H1 (cell line): ENCODE results near the gene OBSCN. TPM values are rescaled to one million over a fixed set of nuclear protein-coding genes. Genes with fewer than 3 reads are reported as not detected.

ENCODE experiments used
- CTCF ChIA-PET: fragments of 300-600 bp; sonication (Branson Sonifier 250); formaldehyde crosslinking; loops from one replicate; lab custom pipeline; 2021; ENCODE audit not compliant: partially characterized antibody; lab: Charles Lee
- POLR2A ChIA-PET: fragments of 300-600 bp; sonication (Branson Sonifier 250); formaldehyde crosslinking; loops from one replicate; lab custom pipeline; 2021; ENCODE audit warnings: inconsistent platforms; ENCODE audit not compliant: partially characterized antibody; lab: Charles Lee
- DNase-seq, 2 experiments: peaks; one replicate each; pipeline versions ENCODE4 v3.0.0 to v3.0.0-alpha.2; 2010 to 2022; ENCODE audit warnings: low spot score in 2 of 2, low read depth in 1 of 2, mixed read lengths in 1 of 2
- FAIRE-seq: peaks from 2 replicates; lab custom pipeline; 2011; peaks lifted over from hg19 to GRCh38; lab: Jason Lieb, UNC
- H2AFZ ChIP-seq: 2 replicates; pipeline ENCODE4 v1.8.1; 2012; ENCODE audit warnings: low read length, inconsistent platforms
- H2AK5ac ChIP-seq: 2 replicates; pipeline ENCODE4 v1.6.1; 2013; ENCODE audit warnings: low read depth, low read length
- H2BK120ac ChIP-seq: replicated peaks from 2 replicates; pipeline ENCODE3; 2013; ENCODE audit warnings: low read depth, low read length, inconsistent platforms
- H2BK12ac ChIP-seq: 2 replicates; pipeline ENCODE4 v1.6.1; 2013; ENCODE audit warnings: low read depth, low read length
- H2BK15ac ChIP-seq: 2 replicates; pipeline ENCODE4 v1.6.1; 2013; ENCODE audit warnings: low read length
- H2BK20ac ChIP-seq: 2 replicates; pipeline ENCODE4 v1.6.1; 2013; ENCODE audit warnings: low read length
- H2BK5ac ChIP-seq: 2 replicates; pipeline ENCODE4 v1.6.1; 2013; ENCODE audit warnings: low read depth, low read length
- H3K14ac ChIP-seq: 2 replicates; pipeline ENCODE4 v1.6.1; 2013; ENCODE audit warnings: inconsistent platforms; ENCODE audit not compliant: insufficient read length
- H3K18ac ChIP-seq: 2 replicates; pipeline ENCODE4 v1.6.1; 2013; ENCODE audit warnings: low read length; ENCODE audit errors: extremely low read depth
- H3K23ac ChIP-seq: 2 replicates; pipeline ENCODE4 v1.6.1; 2013; ENCODE audit warnings: inconsistent platforms; ENCODE audit not compliant: insufficient read length
- H3K23me2 ChIP-seq: 2 replicates; pipeline ENCODE4 v1.6.1; 2013; ENCODE audit warnings: low read depth, low read length
- H3K27ac ChIP-seq: 2 replicates; pipeline ENCODE4 v1.6.1; 2011; ENCODE audit warnings: low read depth, low read length, inconsistent platforms
- H3K27me3 ChIP-seq, 4 experiments: replicated peaks in 1 of 4; 1 replicate in 1 of 4; 2 replicates in 3 of 4; pipeline versions ENCODE4 v1.6.1 to v1.8.1; 2011 to 2013; ENCODE audit warnings: low read length in 3 of 4, mild to moderate bottlenecking in 3 of 4, inconsistent platforms in 2 of 4, mixed read lengths in 2 of 4, moderate library complexity in 1 of 4; ENCODE audit not compliant: control insufficient read depth in 3 of 4, insufficient read depth in 3 of 4; ENCODE audit errors: extremely low read depth in 1 of 4
- H3K36me3 ChIP-seq, 4 experiments: 2 replicates each; pipeline versions ENCODE4 v1.6.1 to v1.8.1; 2011 to 2013; ENCODE audit warnings: mild to moderate bottlenecking in 4 of 4, low read length in 3 of 4, moderate library complexity in 2 of 4, control low read depth in 1 of 4, inconsistent platforms in 1 of 4; ENCODE audit not compliant: insufficient read depth in 4 of 4, control insufficient read depth in 2 of 4
- H3K4ac ChIP-seq: replicated peaks from 2 replicates; pipeline ENCODE3; 2013; ENCODE audit warnings: low read length, low read depth, mixed read lengths, inconsistent platforms; ENCODE audit not compliant: insufficient read length
- H3K4me1 ChIP-seq, 4 experiments: replicated peaks in 1 of 4; 1 replicate in 1 of 4; 2 replicates in 3 of 4; pipeline versions ENCODE4 v1.6.1 to v1.8.1; 2011 to 2013; ENCODE audit warnings: low read length in 3 of 4, inconsistent platforms in 2 of 4, mixed read lengths in 1 of 4; ENCODE audit not compliant: insufficient read depth in 4 of 4, control insufficient read depth in 3 of 4
- H3K4me2 ChIP-seq, 2 experiments: 2 replicates each; pipeline versions ENCODE4 v1.6.1 to v1.8.1; 2011 to 2013; ENCODE audit warnings: low read depth in 2 of 2, low read length in 2 of 2, control low read depth in 1 of 2, inconsistent platforms in 1 of 2, mild to moderate bottlenecking in 1 of 2; ENCODE audit not compliant: insufficient read depth in 1 of 2
- H3K4me3 ChIP-seq, 4 experiments: fragments of 200-600, 300-600 bp in 1 of 4; sonication (generic), shearing (Covaris generic), sonication (Bioruptor Twin) in 1 of 4; 2 replicates each; pipeline versions ENCODE4 v1.5.1 to v1.8.1; 2011 to 2016; ENCODE audit warnings: low read length in 4 of 4, low read depth in 3 of 4, control low read depth in 2 of 4, inconsistent platforms in 2 of 4, mild to moderate bottlenecking in 2 of 4, mixed read lengths in 1 of 4, moderate library complexity in 1 of 4; ENCODE audit not compliant: insufficient read depth in 2 of 4; ENCODE audit errors: extremely low read depth in 1 of 4
- H3K56ac ChIP-seq: replicated peaks from 2 replicates; pipeline ENCODE3; 2013; ENCODE audit warnings: low read depth, mild to moderate bottlenecking, mixed read lengths, low read length, inconsistent platforms; ENCODE audit not compliant: insufficient read length
- H3K79me1 ChIP-seq: 2 replicates; pipeline ENCODE4 v1.6.1; 2013; ENCODE audit warnings: low read depth, low read length, control low read depth
- H3K79me2 ChIP-seq, 2 experiments: 2 replicates each; pipeline versions ENCODE4 v1.6.1 to v1.8.1; 2012 to 2013; ENCODE audit warnings: low read length in 2 of 2, mild to moderate bottlenecking in 2 of 2, inconsistent platforms in 1 of 2; ENCODE audit not compliant: insufficient read depth in 2 of 2, control insufficient read depth in 1 of 2
- H3K9ac ChIP-seq, 4 experiments: replicated peaks in 1 of 4; 1 replicate in 1 of 4; 2 replicates in 3 of 4; pipeline versions ENCODE4 v1.6.1 to v1.8.1; 2011 to 2013; ENCODE audit warnings: low read depth in 3 of 4, low read length in 3 of 4, control low read depth in 2 of 4, mild to moderate bottlenecking in 2 of 4, moderate library complexity in 2 of 4, inconsistent platforms in 1 of 4; ENCODE audit errors: extremely low read depth in 1 of 4
- H3K9me3 ChIP-seq, 2 experiments: 2 replicates each; pipeline versions ENCODE4 v1.6.1 to v1.8.1; 2012 to 2013; ENCODE audit warnings: mild to moderate bottlenecking in 2 of 2, moderate library complexity in 2 of 2, control low read depth in 1 of 2, inconsistent platforms in 1 of 2, low read depth in 1 of 2, low read length in 1 of 2, mixed read lengths in 1 of 2; ENCODE audit not compliant: insufficient read depth in 2 of 2
- H4K20me1 ChIP-seq, 2 experiments: replicated peaks in 1 of 2; 2 replicates each; pipeline versions ENCODE3 to v1.8.1; 2011 to 2013; ENCODE audit warnings: inconsistent platforms in 2 of 2, low read length in 2 of 2, mild to moderate bottlenecking in 1 of 2; ENCODE audit not compliant: insufficient read depth in 2 of 2, control insufficient read depth in 1 of 2
- H4K5ac ChIP-seq: 2 replicates; pipeline ENCODE4 v1.6.1; 2013; ENCODE audit warnings: low read length, low read depth, mixed read lengths, inconsistent platforms; ENCODE audit not compliant: insufficient read length
- H4K8ac ChIP-seq: 2 replicates; pipeline ENCODE4 v1.8.0; 2013; ENCODE audit warnings: mild to moderate bottlenecking, moderate library complexity, low read length, inconsistent platforms; ENCODE audit not compliant: insufficient read depth; ENCODE audit errors: extremely low read depth
- H4K91ac ChIP-seq: replicated peaks from 2 replicates; pipeline ENCODE3; 2013; ENCODE audit warnings: low read length, mixed read lengths, inconsistent platforms; ENCODE audit not compliant: insufficient read length
- EP300 ChIP-seq, 2 experiments: IDR thresholded peaks; 1 replicate in 1 of 2; 2 replicates in 1 of 2; pipeline ENCODE4 v1.6.1; 2011 to 2012; ENCODE audit warnings: low read depth in 2 of 2, low read length in 2 of 2, mild to moderate bottlenecking in 2 of 2, borderline replicate concordance in 1 of 2, inconsistent platforms in 1 of 2, moderate library complexity in 1 of 2
- EZH2 ChIP-seq: fragments of 200-600 bp; sonication (generic); IDR thresholded peaks from 2 replicates; pipeline ENCODE4 v1.7.1; 2012; ENCODE audit warnings: low read depth, mild to moderate bottlenecking, moderate library complexity, low read length, inconsistent platforms; ENCODE audit not compliant: severe bottlenecking
- FOSL1 ChIP-seq: IDR thresholded peaks from 2 replicates; pipeline ENCODE4 v1.6.1; 2011; ENCODE audit warnings: mild to moderate bottlenecking, low read depth, low read length, moderate library complexity; ENCODE audit not compliant: insufficient read depth
- JUN ChIP-seq: IDR thresholded peaks from 2 replicates; pipeline ENCODE4 v1.6.1; 2011; ENCODE audit warnings: low read depth, mild to moderate bottlenecking, improper control_type of control experiment, low read length
- PHF8 ChIP-seq: fragments of 200-600 bp; sonication (generic); conservative IDR thresholded peaks from 2 replicates; pipeline ENCODE4 v1.7.1; 2012; ENCODE audit warnings: low read depth, mild to moderate bottlenecking, inconsistent platforms, low read length, moderate library complexity
- RXRA ChIP-seq: IDR thresholded peaks from 2 replicates; pipeline ENCODE4 v1.6.1; 2011; ENCODE audit warnings: low read depth, mild to moderate bottlenecking, low read length, moderate library complexity; ENCODE audit not compliant: insufficient read depth
- YY1 ChIP-seq: IDR thresholded peaks from 2 replicates; pipeline ENCODE4 v1.6.1; 2011; ENCODE audit warnings: low read depth, mild to moderate bottlenecking, low read length
- WGBS, 2 experiments: shearing (Covaris generic) in 1 of 2; methylation state at CpG; one replicate each; pipeline versions ENCODE4 v1.1.6 to v1.1.7; 2013 to 2015; ENCODE audit warnings: low lambda C conversion rate in 2 of 2, mixed read lengths in 2 of 2, inconsistent platforms in 1 of 2, low coverage in 1 of 2, missing lambda C conversion rate in 1 of 2; ENCODE audit not compliant: insufficient replicate concordance in 2 of 2, insufficient coverage in 1 of 2, insufficient read length in 1 of 2; ENCODE audit errors: extremely low coverage in 1 of 2, missing lambda C conversion rate in 1 of 2; 5-methylcytosine and 5-hydroxymethylcytosine counted together
- polyA plus RNA-seq, 7 experiments: library from polyadenylated mRNA; depleted of rRNA in 3 of 7; stranded (reverse) in 5 of 7; unstranded in 2 of 7; fragments of >200 nt in 5 of 7; fragments of 200-250 nt in 2 of 7; gene quantifications; 1 replicate in 5 of 7; 2 replicates in 1 of 7; 4 replicates in 1 of 7; pipeline versions ENCODE4 v1.2.1 to v1.2.3, GENCODE V29; 2011 to 2013; ENCODE audit warnings: missing spikeins in 2 of 7, mixed read lengths in 2 of 7
- total RNA-seq: library from RNA; stranded (reverse); fragmentation: NEBNext Ultra II Directional; extraction: Animal tissue kit (Norgen Biotek cat#: 25700); gene quantifications from 2 replicates; pipeline ENCODE4 v1.2.1, GENCODE V29; 2021
- TF ChIP-seq, protein P1 (sequence below), 3 experiments: IDR thresholded peaks; 1 replicate in 2 of 3; 2 replicates in 1 of 3; pipeline versions ENCODE4 v1.5.1 to v1.6.1; 2011; ENCODE audit warnings: low read length in 3 of 3, mild to moderate bottlenecking in 3 of 3, inconsistent platforms in 2 of 3, low read depth in 1 of 3, moderate library complexity in 1 of 3; ENCODE audit not compliant: insufficient read depth in 1 of 3; ENCODE audit errors: control extremely low read depth in 1 of 3

Gene OBSCN
- total and polyA plus RNA-seq, 2 of the 8 experiments (the other 6 are each of a cell fraction or from before 2014, with no cell fraction given) = 7.5 to 28.4 TPM

DNA sequence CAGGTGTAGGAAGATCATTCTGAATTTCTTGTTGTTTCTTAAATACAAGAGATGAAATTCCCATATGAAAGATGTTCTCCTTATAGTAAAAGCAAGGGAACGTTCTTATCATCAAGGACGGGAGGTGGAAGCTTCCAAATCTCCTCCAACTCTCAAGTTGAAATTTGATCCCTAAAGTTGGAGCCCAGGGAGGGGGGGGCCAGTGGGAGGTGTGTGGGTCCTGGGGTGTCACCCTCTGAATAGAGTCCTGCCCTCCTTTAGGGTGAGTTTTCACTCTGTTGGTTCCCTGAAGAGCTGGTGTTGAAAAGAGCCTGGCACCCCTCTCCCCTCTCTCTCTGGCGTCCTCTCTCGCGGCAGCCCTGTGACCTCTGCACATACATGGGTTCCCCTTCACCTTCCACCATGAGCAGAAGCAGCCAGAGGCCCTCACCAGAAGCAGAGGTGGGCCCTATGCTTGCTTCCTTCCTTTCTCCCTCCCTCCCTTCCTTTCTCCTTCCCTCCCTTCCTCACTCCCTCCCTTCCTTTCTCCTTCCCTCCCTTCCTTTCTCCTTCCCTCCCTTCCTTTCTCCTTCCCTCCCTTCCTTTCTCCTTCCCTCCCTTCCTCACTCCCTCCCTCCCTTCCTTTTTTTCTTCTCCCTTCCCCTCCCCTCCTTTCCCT lies 218.8 kb downstream of the OBSCN start:
- no peak overlapping the region for H3K27ac ChIP-seq
- no peak overlapping the region for H4K91ac ChIP-seq
- POLR2A ChIA-PET = interaction anchor here (5.6 kb wide), 1 partner anchor 32 kb away, joined by 37 read pairs; a partner anchor contains a TSS
- no peak overlapping the region for H3K18ac ChIP-seq
- no peaks in the 10 kb centered on the region for H4K20me1 ChIP-seq
- no peak overlapping the region for H4K8ac ChIP-seq
- H2AFZ ChIP-seq = no peak overlapping the region
- H2AK5ac ChIP-seq = no peak overlapping the region
- H3K4ac ChIP-seq = no peak overlapping the region
- H3K36me3 ChIP-seq = no peaks in the 10 kb centered on the region
- WGBS, 2 experiments = 76% methylated on average over 2 of the region's 5 CpGs; no CpG with 5 or more reads in 1 of the 2 experiments
- no peak overlapping the region for H2BK5ac ChIP-seq
- CTCF ChIA-PET = interaction anchor here (0.6 kb wide), 2 partner anchors 34 to 1774 kb away, joined by 3 to 4 read pairs; no protein-coding TSS in a partner anchor
- no peak overlapping the region for H3K4me3 ChIP-seq
- no peak overlapping the region for H2BK120ac ChIP-seq
- H3K79me1 ChIP-seq = no peaks in the 10 kb centered on the region
- peaks cover 0 to 6% (median 2%) of the 10 kb centered on the region in 4 experiments; a peak in 3 of 7 replicates for H3K4me1 ChIP-seq
- H3K9me3 ChIP-seq = peaks cover 0 to 12% of the 10 kb centered on the region in 2 experiments; a peak in 1 of 4 replicates
- H2BK20ac ChIP-seq = no peak overlapping the region
- no peaks in the 10 kb centered on the region for H3K79me2 ChIP-seq
- no peak for FAIRE-seq
- H4K5ac ChIP-seq = no peak overlapping the region
- H3K27me3 ChIP-seq = peaks cover 1 to 42% (median 19%) of the 10 kb centered on the region in 4 experiments; a peak in 6 of 7 replicates
- H3K23me2 ChIP-seq = no peaks in the 10 kb centered on the region
- no peak overlapping the region for H3K14ac ChIP-seq
- H2BK12ac ChIP-seq = no peak overlapping the region
- H3K56ac ChIP-seq = no peak overlapping the region
- H3K4me2 ChIP-seq = no peak overlapping the region
- H2BK15ac ChIP-seq = no peak overlapping the region
- H3K9ac ChIP-seq = no peak overlapping the region
- no peak overlapping the region for H3K23ac ChIP-seq
- no peak for DNase-seq
- TF ChIP-seq PHF8 (no peak), EP300 (IDR thresholded peaks at IDR 0.05; ENCODE audit: borderline replicate concordance in 1 of 2, low read depth in 2 of 2, low read length in 2 of 2) (no peak), YY1 (no peak), RXRA (no peak), JUN (no peak), EZH2 (no peak), FOSL1 (no peak)
- TF ChIP-seq, protein P1, sequence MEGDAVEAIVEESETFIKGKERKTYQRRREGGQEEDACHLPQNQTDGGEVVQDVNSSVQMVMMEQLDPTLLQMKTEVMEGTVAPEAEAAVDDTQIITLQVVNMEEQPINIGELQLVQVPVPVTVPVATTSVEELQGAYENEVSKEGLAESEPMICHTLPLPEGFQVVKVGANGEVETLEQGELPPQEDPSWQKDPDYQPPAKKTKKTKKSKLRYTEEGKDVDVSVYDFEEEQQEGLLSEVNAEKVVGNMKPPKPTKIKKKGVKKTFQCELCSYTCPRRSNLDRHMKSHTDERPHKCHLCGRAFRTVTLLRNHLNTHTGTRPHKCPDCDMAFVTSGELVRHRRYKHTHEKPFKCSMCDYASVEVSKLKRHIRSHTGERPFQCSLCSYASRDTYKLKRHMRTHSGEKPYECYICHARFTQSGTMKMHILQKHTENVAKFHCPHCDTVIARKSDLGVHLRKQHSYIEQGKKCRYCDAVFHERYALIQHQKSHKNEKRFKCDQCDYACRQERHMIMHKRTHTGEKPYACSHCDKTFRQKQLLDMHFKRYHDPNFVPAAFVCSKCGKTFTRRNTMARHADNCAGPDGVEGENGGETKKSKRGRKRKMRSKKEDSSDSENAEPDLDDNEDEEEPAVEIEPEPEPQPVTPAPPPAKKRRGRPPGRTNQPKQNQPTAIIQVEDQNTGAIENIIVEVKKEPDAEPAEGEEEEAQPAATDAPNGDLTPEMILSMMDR (IDR thresholded peaks at IDR 0.05; ENCODE audit: control extremely low read depth in 1 of 3, insufficient read depth in 1 of 3, low read depth in 1 of 3, low read length in 3 of 3) = no peak
